ENCODE measurements around the gene MAGIX.

GRCh38 chrX:49160908-49161307 is 1.6 kb upstream of the MAGIX start:
- TF ChIP-seq POLR2AphosphoS5 (IDR thresholded peaks at IDR 0.05; ENCODE audit: low read depth, low read length) (no peak), PAX5 (IDR thresholded peaks at IDR 0.05; ENCODE audit: insufficient read depth, low read length, severe bottlenecking) (no peak), TAF1 (IDR thresholded peaks at IDR 0.05; ENCODE audit: low read depth, low read length) (no peak), POLR2A (IDR thresholded peaks at IDR 0.05; ENCODE audit: low read depth, low read length) (no peak), POU2F2 (IDR thresholded peaks at IDR 0.05; ENCODE audit: low read depth, low read length) (no peak)
